Mesendoderm (in vitro differentiated cells): Measurements from ENCODE around the gene MOK.
"Not testable (repeated sequence)": the region's sequence is repeated elsewhere in the genome, so short reads cannot be mapped to it uniquely, and the experiment has no call there.

Source experiments
- DNase-seq: peaks from one replicate; pipeline ENCODE4 v3.0.0; 2013
- H2AK5ac ChIP-seq: 2 replicates; pipeline ENCODE4 v1.6.1; 2013; ENCODE audit warnings: low read length, inconsistent platforms
- H2BK120ac ChIP-seq: 2 replicates; pipeline ENCODE4 v1.6.1; 2013; ENCODE audit warnings: low read depth, mild to moderate bottlenecking, low read length, moderate library complexity, mixed read lengths
- H2BK15ac ChIP-seq: replicated peaks from 2 replicates; pipeline ENCODE4 v1.6.1; 2013; ENCODE audit warnings: low read depth, mild to moderate bottlenecking, moderate library complexity
- H2BK5ac ChIP-seq: 2 replicates; pipeline ENCODE4 v1.6.1; 2013; ENCODE audit warnings: low read length, inconsistent platforms
- H3K18ac ChIP-seq: 2 replicates; pipeline ENCODE4 v1.6.1; 2013; ENCODE audit warnings: mild to moderate bottlenecking, low read length, mixed read lengths
- H3K23ac ChIP-seq: one replicate; pipeline ENCODE4 v1.6.1; 2013; ENCODE audit warnings: low read length
- H3K27ac ChIP-seq: 2 replicates; pipeline ENCODE4 v1.5.1; 2013; ENCODE audit warnings: low read depth, mild to moderate bottlenecking, inconsistent platforms, low read length, moderate library complexity
- H3K27me3 ChIP-seq: 2 replicates; pipeline ENCODE4 v1.6.1; 2013; ENCODE audit warnings: low read length, control low read depth, mild to moderate bottlenecking, inconsistent platforms; ENCODE audit not compliant: insufficient read depth, poor library complexity
- H3K36me3 ChIP-seq: 2 replicates; pipeline ENCODE4 v1.6.1; 2013; ENCODE audit warnings: low read length, inconsistent platforms; ENCODE audit not compliant: control insufficient read depth, insufficient read depth
- H3K4ac ChIP-seq: one replicate; pipeline ENCODE4 v1.6.1; 2013; ENCODE audit warnings: low read depth, mild to moderate bottlenecking, low read length, moderate library complexity
- H3K4me1 ChIP-seq: 2 replicates; pipeline ENCODE4 v1.6.1; 2013; ENCODE audit warnings: low read depth, low read length, inconsistent platforms; ENCODE audit not compliant: control insufficient read depth
- H3K4me2 ChIP-seq: 2 replicates; pipeline ENCODE4 v1.6.1; 2013; ENCODE audit warnings: low read length
- H3K4me3 ChIP-seq: 2 replicates; pipeline ENCODE4 v1.5.1; 2013; ENCODE audit warnings: mild to moderate bottlenecking, low read length
- H3K56ac ChIP-seq: one replicate; pipeline ENCODE4 v1.6.1; 2013; ENCODE audit warnings: low read length
- H3K79me1 ChIP-seq: 2 replicates; pipeline ENCODE4 v1.6.1; 2013; ENCODE audit warnings: low read length, inconsistent platforms
- H3K79me2 ChIP-seq: 2 replicates; pipeline ENCODE4 v1.6.1; 2013; ENCODE audit warnings: mild to moderate bottlenecking, low read length; ENCODE audit not compliant: control insufficient read depth, insufficient read depth
- H3K9ac ChIP-seq: 2 replicates; pipeline ENCODE4 v1.6.1; 2013; ENCODE audit warnings: low read length, inconsistent platforms
- H4K5ac ChIP-seq: one replicate; pipeline ENCODE4 v1.6.1; 2013; ENCODE audit warnings: low read length
- H4K8ac ChIP-seq: one replicate; pipeline ENCODE4 v1.6.1; 2013; ENCODE audit warnings: low read depth, mild to moderate bottlenecking, control low read depth, low read length, moderate library complexity
- WGBS: extraction: QIAGEN DNeasy Blood & Tissue Kit; methylation state at CpG from one replicate; pipeline ENCODE4 v1.1.7; 2013; ENCODE audit warnings: low lambda C conversion rate, missing lambda C conversion rate; ENCODE audit not compliant: insufficient coverage; ENCODE audit errors: extremely low coverage; 5-methylcytosine and 5-hydroxymethylcytosine counted together

Gene MOK

GRCh38 chr14:102248121-102248520, 56.8 kb downstream of the MOK start:
- no CpG with 5 or more reads among the region's 8 CpGs for WGBS
- Histone ChIP-seq H2BK15ac (no peak overlapping the region), H2AK5ac (no peak overlapping the region), H3K23ac (no peak overlapping the region), H3K4me1 (peaks cover 22% of the 10 kb centered on the region), H2BK5ac (no peak overlapping the region), H3K79me2 (no peaks in the 10 kb centered on the region), H4K5ac (no peak overlapping the region), H3K4me3 (no peak overlapping the region), H3K4me2 (no peak overlapping the region), H4K8ac (no peak overlapping the region), H3K79me1 (no peaks in the 10 kb centered on the region), H3K56ac (peak overlapping the region; percentile 17), H3K27ac (peak overlapping the region; percentile 72), H2BK120ac (peak overlapping the region; percentile 24), H3K18ac (no peak overlapping the region), H3K4ac (no peak overlapping the region), H3K27me3 (no peaks in the 10 kb centered on the region), H3K36me3 (no peaks in the 10 kb centered on the region), H3K9ac (no peak overlapping the region)
- DNase-seq: peak; percentile 95

DNA sequence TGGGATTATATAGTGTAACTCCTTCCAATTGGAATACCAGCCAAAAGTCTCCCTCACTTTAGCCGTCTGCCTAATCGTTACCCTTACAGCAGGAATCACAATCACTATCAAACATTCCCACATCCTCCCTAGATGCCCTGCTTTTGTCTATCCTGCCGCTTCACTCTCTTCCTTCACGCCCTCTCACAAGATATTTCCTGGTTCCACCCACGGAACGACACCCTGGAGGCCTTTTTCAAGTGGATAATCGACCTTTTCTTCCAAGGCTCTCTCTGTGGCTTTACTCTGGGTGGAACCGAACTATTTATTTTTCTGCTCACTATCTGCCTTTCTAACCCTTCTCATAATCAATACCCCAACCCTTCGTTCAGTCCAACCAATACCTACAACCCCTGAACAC, 58.9 kb downstream of the MOK start:
- Histone ChIP-seq H3K9ac (no peak overlapping the region), H4K8ac (no peak overlapping the region), H3K23ac (no peak overlapping the region), H4K5ac (no peak overlapping the region), H2AK5ac (peak overlapping the region; percentile 40), H3K56ac (peak overlapping the region; percentile 54), H3K79me2 (no peaks in the 10 kb centered on the region), H2BK5ac (no peak overlapping the region), H3K4me1 (peaks cover 22% of the 10 kb centered on the region), H3K36me3 (no peaks in the 10 kb centered on the region), H3K27ac (no peak overlapping the region), H3K18ac (no peak overlapping the region), H3K4me3 (no peak overlapping the region), H2BK120ac (no peak overlapping the region), H2BK15ac (no peak overlapping the region), H3K79me1 (no peaks in the 10 kb centered on the region), H3K27me3 (no peaks in the 10 kb centered on the region), H3K4ac (no peak overlapping the region), H3K4me2 (no peak overlapping the region)
- WGBS: 100% methylated on average over 1 of the region's 9 CpGs
- no peak for DNase-seq

DNA sequence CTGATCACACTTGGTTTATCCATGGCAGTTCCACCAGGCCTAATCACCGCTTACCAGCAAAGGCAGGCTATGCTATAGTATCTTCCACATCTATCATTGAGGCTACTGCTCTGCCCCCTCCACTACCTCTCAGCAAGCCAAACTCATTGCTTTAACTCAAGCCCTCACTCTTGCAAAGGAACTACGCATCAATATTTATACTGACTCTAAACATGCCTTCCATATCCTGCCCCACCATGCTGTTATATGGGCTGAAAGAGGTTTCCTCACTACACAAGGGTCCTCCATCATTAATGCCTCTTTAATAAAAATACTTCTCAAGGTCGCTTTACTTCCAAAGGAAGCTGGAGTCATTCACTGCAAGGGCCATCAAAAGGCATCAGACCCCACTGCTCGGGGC, 61.2 kb downstream of the MOK start:
- H2BK120ac ChIP-seq, H3K79me1 ChIP-seq, H3K9ac ChIP-seq, H4K8ac ChIP-seq, H2BK5ac ChIP-seq, DNase-seq, H3K4me2 ChIP-seq, H3K4ac ChIP-seq, H3K56ac ChIP-seq, H3K79me2 ChIP-seq, H3K18ac ChIP-seq, H4K5ac ChIP-seq, H3K27me3 ChIP-seq, H3K23ac ChIP-seq, H2BK15ac ChIP-seq, H3K36me3 ChIP-seq, H2AK5ac ChIP-seq, H3K4me3 ChIP-seq, H3K27ac ChIP-seq: not testable (repeated sequence)
- H3K4me1 ChIP-seq: peaks cover 19% of the 10 kb centered on the region
- no CpG with 5 or more reads among the region's 4 CpGs for WGBS

DNA sequence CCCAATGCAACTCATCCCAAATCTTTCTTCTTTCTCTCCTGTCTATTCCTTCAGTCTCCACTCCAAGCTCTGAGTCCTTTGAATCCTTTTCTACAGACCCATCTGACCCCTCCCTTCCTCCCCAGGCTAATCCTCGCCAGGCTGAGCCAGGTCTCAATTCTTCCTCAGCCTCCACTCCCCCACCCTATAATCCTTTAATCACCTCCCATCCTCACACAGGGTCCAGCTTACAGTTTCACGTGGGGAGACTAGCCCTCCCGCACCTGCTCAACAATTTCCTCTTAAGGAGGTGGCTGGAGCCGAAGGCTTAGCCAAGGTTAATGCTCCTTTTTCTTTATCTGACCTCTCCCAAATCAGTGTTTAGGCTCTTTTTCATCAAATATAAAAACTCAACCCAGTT, 63.8 kb downstream of the MOK start:
- peaks cover 3% of the 10 kb centered on the region for H3K4me1 ChIP-seq
- H3K4ac ChIP-seq: no peak overlapping the region
- no peak overlapping the region for H3K4me3 ChIP-seq
- H3K36me3 ChIP-seq: no peaks in the 10 kb centered on the region
- no peak overlapping the region for H3K56ac ChIP-seq
- H3K27ac ChIP-seq: no peak overlapping the region
- no peaks in the 10 kb centered on the region for H3K27me3 ChIP-seq
- WGBS: no CpG with 5 or more reads among the region's 4 CpGs
- DNase-seq: no peak
- no peak overlapping the region for H3K9ac ChIP-seq
- no peak overlapping the region for H3K4me2 ChIP-seq
- no peak overlapping the region for H2AK5ac ChIP-seq
- no peak overlapping the region for H3K23ac ChIP-seq
- no peak overlapping the region for H4K8ac ChIP-seq
- no peak overlapping the region for H2BK5ac ChIP-seq
- no peaks in the 10 kb centered on the region for H3K79me2 ChIP-seq
- H2BK120ac ChIP-seq: no peak overlapping the region
- H3K18ac ChIP-seq: no peak overlapping the region
- no peak overlapping the region for H2BK15ac ChIP-seq
- no peaks in the 10 kb centered on the region for H3K79me1 ChIP-seq
- no peak overlapping the region for H4K5ac ChIP-seq

DNA sequence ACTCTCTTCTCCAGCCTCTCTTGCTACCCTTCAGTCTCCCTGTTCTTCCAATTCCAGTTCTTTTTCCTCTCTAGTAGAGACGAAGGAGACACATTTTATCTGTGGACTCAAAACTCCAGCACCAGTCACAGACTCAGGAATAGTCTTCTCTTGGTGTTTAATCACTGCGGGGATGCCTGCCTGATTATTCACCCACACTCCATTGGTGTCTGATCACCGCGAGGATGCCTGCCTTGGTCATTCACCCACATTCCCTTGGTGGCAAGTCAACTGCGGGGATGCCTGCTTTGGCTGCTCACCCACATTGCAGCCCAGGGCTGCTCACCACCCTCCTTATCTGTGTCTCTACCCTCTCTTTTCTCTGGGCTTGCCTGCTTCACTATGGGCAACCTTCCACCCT, 64.5 kb downstream of the MOK start:
- not testable (repeated sequence) for H2BK120ac ChIP-seq, H3K79me2 ChIP-seq, H2AK5ac ChIP-seq, H3K27me3 ChIP-seq, H2BK15ac ChIP-seq, H3K4ac ChIP-seq, H3K9ac ChIP-seq, H3K4me3 ChIP-seq, H3K18ac ChIP-seq, H4K8ac ChIP-seq, H3K4me2 ChIP-seq, H3K36me3 ChIP-seq, DNase-seq, H3K23ac ChIP-seq, H3K27ac ChIP-seq, H2BK5ac ChIP-seq, H3K79me1 ChIP-seq, H3K4me1 ChIP-seq, H4K5ac ChIP-seq, H3K56ac ChIP-seq
- WGBS: no CpG with 5 or more reads among the region's 5 CpGs

DNA sequence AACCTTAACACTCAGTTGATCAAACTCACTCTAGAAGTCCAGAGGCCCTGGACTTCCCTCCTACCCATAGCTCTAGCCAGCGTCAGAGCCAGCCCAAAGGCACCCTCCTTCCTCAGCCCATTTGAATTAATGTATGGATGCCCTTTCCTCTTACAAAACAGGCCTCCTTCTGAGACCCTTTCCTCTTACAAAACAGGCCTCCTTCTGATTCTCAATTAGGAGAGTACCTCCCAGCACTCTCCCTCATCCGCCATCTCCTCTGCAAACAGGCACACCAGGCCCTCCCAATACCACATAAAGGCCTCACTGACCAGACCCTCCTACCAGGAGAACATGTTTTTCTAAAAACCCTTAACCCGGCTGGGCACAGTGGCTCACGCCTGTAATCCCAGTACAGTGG, 65.7 kb downstream of the MOK start:
- no peaks in the 10 kb centered on the region for H3K79me1 ChIP-seq
- no peak overlapping the region for H4K5ac ChIP-seq
- peaks cover 3% of the 10 kb centered on the region for H3K4me1 ChIP-seq
- no peak for DNase-seq
- no peak overlapping the region for H3K23ac ChIP-seq
- no CpG with 5 or more reads among the region's 4 CpGs for WGBS
- H2BK5ac ChIP-seq: no peak overlapping the region
- no peak overlapping the region for H4K8ac ChIP-seq
- H2BK120ac ChIP-seq: no peak overlapping the region
- H3K56ac ChIP-seq: peak overlapping the region; percentile 25
- no peak overlapping the region for H3K9ac ChIP-seq
- H2BK15ac ChIP-seq: no peak overlapping the region
- no peaks in the 10 kb centered on the region for H3K79me2 ChIP-seq
- H3K4me2 ChIP-seq: no peak overlapping the region
- no peak overlapping the region for H3K4me3 ChIP-seq
- peak overlapping the region; percentile 78 for H2AK5ac ChIP-seq
- H3K27ac ChIP-seq: no peak overlapping the region
- no peak overlapping the region for H3K18ac ChIP-seq
- H3K4ac ChIP-seq: no peak overlapping the region
- no peaks in the 10 kb centered on the region for H3K27me3 ChIP-seq
- no peaks in the 10 kb centered on the region for H3K36me3 ChIP-seq
